ENCODE data around the gene TEAD1.

The TEAD1 gene

GRCh38 chr11:12687740-12688139 lies 13.5 kb downstream of the TEAD1 start:
- no peak for DNase-seq

GRCh38 chr11:12689029-12689755 lies 15.0 kb downstream of the TEAD1 start:
- no peak for DNase-seq

GRCh38 chr11:12690663-12691062 lies 16.4 kb downstream of the TEAD1 start:
- DNase-seq = no peak

GRCh38 chr11:12691473-12691872 lies 17.3 kb downstream of the TEAD1 start:
- DNase-seq = no peak

GRCh38 chr11:12692229-12693075 lies 18.2 kb downstream of the TEAD1 start:
- DNase-seq = no peak

GRCh38 chr11:12693094-12693478 lies 18.9 kb downstream of the TEAD1 start:
- DNase-seq = no peak

- no peak for DNase-seq
Observed at GRCh38 chr11:12693479-12694182, 19.4 kb downstream of the TEAD1 start.

GRCh38 chr11:12694183-12694531 lies 19.9 kb downstream of the TEAD1 start:
- no peak for DNase-seq

- DNase-seq = no peak
Observed at GRCh38 chr11:12695221-12695794, 21.1 kb downstream of the TEAD1 start.

GRCh38 chr11:12695873-12696272 lies 21.7 kb downstream of the TEAD1 start:
- no peak for DNase-seq

- DNase-seq = no peak
Observed at GRCh38 chr11:12696911-12697581, 22.8 kb downstream of the TEAD1 start.

- no peak for DNase-seq
Observed at GRCh38 chr11:12698048-12698447, 23.8 kb downstream of the TEAD1 start.

GRCh38 chr11:12701811-12702592 lies 27.8 kb downstream of the TEAD1 start:
- DNase-seq = no peak

GRCh38 chr11:12702999-12703453 lies 28.8 kb downstream of the TEAD1 start:
- no peak for DNase-seq

- no peak for DNase-seq
Observed at GRCh38 chr11:12704049-12704448, 29.8 kb downstream of the TEAD1 start.

GRCh38 chr11:12705874-12706273 lies 31.7 kb downstream of the TEAD1 start:
- no peak for DNase-seq

GRCh38 chr11:12706545-12707499 lies 32.6 kb downstream of the TEAD1 start:
- DNase-seq = no peak

GRCh38 chr11:12707500-12707880 lies 33.3 kb downstream of the TEAD1 start:
- DNase-seq = no peak

- DNase-seq = no peak
Observed at GRCh38 chr11:12711496-12711895, 37.3 kb downstream of the TEAD1 start.

- no peak for DNase-seq
Observed at GRCh38 chr11:12712132-12712531, 37.9 kb downstream of the TEAD1 start.

GRCh38 chr11:12715131-12715530 lies 40.9 kb downstream of the TEAD1 start:
- no peak for DNase-seq

Data from CD4-positive, alpha-beta T cell treated with Interleukin-1 beta for 1 hour (primary cell).